Uterine smooth muscle cell (primary cell): ENCODE data around the gene GINS2. TPM values are rescaled to one million over a fixed set of nuclear protein-coding genes. Genes with fewer than 3 reads are reported as not detected.

Source experiments
- total RNA-seq: library from RNA; depleted of rRNA; stranded (reverse); fragments of >200 nt; gene quantifications from 2 replicates; pipeline ENCODE4 v1.2.3, GENCODE V29; 2014

Gene GINS2
- 5.6 and 21.0 TPM in 2 replicates for total RNA-seq

DNA sequence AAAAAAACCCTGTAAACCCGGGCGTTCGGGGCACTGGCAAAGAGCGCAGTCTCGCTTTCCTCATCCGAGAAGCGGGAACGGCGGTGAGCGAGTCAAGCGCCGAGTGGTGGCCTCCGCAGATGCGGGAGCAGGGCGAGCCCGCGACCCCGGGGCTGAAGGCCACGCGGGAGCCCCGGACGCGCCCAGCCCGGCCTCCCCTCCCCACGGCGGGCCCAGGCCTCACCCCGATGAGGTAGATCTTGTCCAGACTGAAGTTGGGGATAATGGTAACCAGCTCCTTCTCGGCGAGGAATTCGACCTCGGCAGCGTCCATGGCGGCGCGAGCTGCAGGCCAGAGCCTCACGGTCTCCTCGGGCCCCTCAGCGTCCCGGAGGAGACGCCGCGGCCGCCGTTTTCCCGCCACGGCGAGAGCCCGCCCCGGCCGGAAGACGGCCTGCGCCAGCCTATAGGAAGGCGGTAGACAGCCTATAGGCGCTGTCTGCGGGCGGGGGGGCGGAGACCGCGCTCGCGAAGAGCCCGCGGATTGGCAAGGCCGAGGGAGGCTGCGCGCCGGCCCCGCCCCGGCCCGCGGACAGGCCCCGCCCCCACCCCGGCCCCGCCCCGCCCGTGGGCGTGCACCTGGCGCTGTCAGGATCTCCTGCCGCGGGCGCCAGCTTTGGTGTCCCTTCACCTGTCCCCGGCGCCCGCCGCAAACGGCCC lies at the start of gene GINS2:
TSS of gene GINS2 (minus strand) at position 369 of the 699 bp plus-strand sequence. CDS start at position 313, 56 bp downstream.

Other genes with a start within 250 kb of the GINS2 start
- 32.6 and 33.3 TPM in 2 replicates for gene GSE1, start 75.6 kb downstream of the GINS2 start, total RNA-seq
- gene C16orf74, start 62.1 kb upstream of the GINS2 start, total RNA-seq = 18.6 and 26.5 TPM in 2 replicates
- gene EMC8, start 110.6 kb upstream of the GINS2 start, total RNA-seq = 24.2 and 31.2 TPM in 2 replicates
- 364 and 508 TPM in 2 replicates for gene COX4I1, start 110.7 kb upstream of the GINS2 start, total RNA-seq
- gene IRF8, start 210.2 kb upstream of the GINS2 start, total RNA-seq = not detected in 2 replicates